Measurements from ENCODE around the gene EPDR1. TPM values are rescaled to one million over a fixed set of nuclear protein-coding genes. Genes with fewer than 3 reads are reported as not detected.

The EPDR1 gene
- total RNA-seq, 1 experiment from 2014 or later = 5.3 TPM

DNA sequence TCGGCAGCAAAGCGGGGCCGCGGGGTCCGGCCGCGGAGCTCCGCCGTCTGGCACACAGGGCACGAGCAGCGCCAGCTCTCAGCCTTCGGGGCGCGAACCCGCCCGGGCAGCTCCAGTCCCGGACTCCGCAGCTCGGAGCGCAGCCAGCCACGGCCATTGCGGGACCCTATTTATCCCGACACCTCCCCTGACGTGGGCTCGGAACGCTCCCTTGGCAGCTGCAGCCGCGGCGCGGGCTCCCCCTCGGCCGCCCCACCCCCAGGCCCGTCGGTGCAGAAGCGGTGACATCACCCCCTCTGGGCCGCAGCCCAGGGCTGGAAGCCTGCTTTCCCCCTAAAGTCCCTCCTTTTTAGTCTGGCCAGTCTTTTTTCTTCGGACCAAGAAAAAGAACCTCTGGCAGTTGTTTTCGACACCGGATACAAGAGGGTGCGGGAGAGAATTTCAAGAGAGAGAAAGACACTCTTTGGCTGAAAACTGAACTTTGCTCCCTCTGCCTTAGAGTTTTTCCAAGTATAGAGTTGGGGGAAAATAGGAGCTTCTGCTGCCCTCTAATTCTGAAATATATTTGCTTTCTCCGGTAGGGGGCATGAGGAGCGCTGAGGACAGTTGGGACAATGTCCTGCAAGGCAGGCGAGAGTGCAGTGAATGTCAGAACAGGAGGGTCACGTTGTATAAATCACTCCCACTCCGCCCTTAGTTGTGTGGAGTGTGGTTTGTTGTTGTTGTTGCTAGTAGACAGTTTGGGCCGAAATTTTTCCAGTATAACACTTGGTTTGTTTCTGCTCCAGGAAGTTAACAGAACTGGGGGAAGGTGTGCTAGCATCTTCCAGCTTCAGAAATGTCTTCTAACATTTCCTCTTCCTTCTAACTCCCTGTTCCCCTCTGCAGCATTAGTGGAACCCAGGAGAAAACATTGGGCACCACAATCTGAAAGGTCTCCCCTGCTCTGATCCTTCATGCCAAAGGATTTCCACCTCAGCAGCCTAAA, 3.5 kb upstream of the EPDR1 start, which contains the start of gene SFRP4:
TSS of gene SFRP4 (minus strand) at position 145 of the 988 bp plus-strand sequence. CDS start 280 bp downstream, outside the sequence.
- no peak within 1 kb of the TSS for H3K4ac ChIP-seq (ENCODE audit: low read depth, low read length)
- no peak within 1 kb of the TSS for H2BK5ac ChIP-seq (ENCODE audit: insufficient read length, low read length)
- no peak within 1 kb of the TSS for H4K5ac ChIP-seq (ENCODE audit: insufficient read length, low read depth, low read length)
- H3K9ac ChIP-seq (ENCODE audit: extremely low read depth, insufficient read length, low read length) = no peak within 1 kb of the TSS
- no peak within 1 kb of the TSS for H2BK120ac ChIP-seq (ENCODE audit: low read depth, low read length, poor library complexity, severe bottlenecking)
- no peaks in the 10 kb centered on the region for H3K9me3 Mint-ChIP-seq
- peak within 1 kb of the TSS; percentile 63 to 82 for H3K4me3 Mint-ChIP-seq
- H3K4me2 ChIP-seq (ENCODE audit: insufficient read depth, insufficient read length, low read length) = peak within 1 kb of the TSS; percentile 35
- H3K27ac Mint-ChIP-seq = no peak within 1 kb of the TSS
- no peaks in the 10 kb centered on the region for H3K4me1 ChIP-seq (ENCODE audit: insufficient read depth, low read length)
- H3K79me1 ChIP-seq (ENCODE audit: insufficient read depth, low read depth, low read length, poor library complexity, severe bottlenecking) = no peaks in the 10 kb centered on the region
- no peak within 1 kb of the TSS for H4K91ac ChIP-seq (ENCODE audit: insufficient read length, low read depth, low read length)
- no peak within 1 kb of the TSS for H2AFZ ChIP-seq (ENCODE audit: low read length)
- H3K23me2 ChIP-seq (ENCODE audit: insufficient read length, low read depth, low read length, poor library complexity, severe bottlenecking) = peaks cover 20% of the 10 kb centered on the region
- no peak within 1 kb of the TSS for H3K23ac ChIP-seq (ENCODE audit: insufficient read length, low read depth, low read length)
- H2AK5ac ChIP-seq (ENCODE audit: insufficient read length, low read length) = no peak within 1 kb of the TSS
- H3K27me3 ChIP-seq (ENCODE audit: insufficient read depth, low read length) = peaks cover 12% of the 10 kb centered on the region; the same call in 1 of the 2 replicates
- no peak within 1 kb of the TSS for H2BK20ac ChIP-seq (ENCODE audit: low read depth, low read length, poor library complexity, severe bottlenecking)
- no peak within 1 kb of the TSS for H2BK12ac ChIP-seq (ENCODE audit: insufficient read length, low read depth, low read length)
- H4K20me1 ChIP-seq (ENCODE audit: control insufficient read depth, insufficient read depth, insufficient read length) = no peaks in the 10 kb centered on the region
- H3T11ph ChIP-seq (ENCODE audit: low read length) = no peak within 1 kb of the TSS
- no CpG with 5 or more reads among the region's 46 CpGs for WGBS (ENCODE audit: extremely low coverage, insufficient read length, low lambda C conversion rate)
- no peaks in the 10 kb centered on the region for H3K79me2 ChIP-seq (ENCODE audit: insufficient read depth, low read length)
- no peaks in the 10 kb centered on the region for H3K9me3 ChIP-seq (ENCODE audit: control insufficient read depth, low read depth, low read length)
- H3K27ac ChIP-seq (ENCODE audit: insufficient read length, low read depth, low read length) = no peak within 1 kb of the TSS
- TF ChIP-seq CTCF (conservative IDR thresholded peaks at IDR 0.05) = peak; percentile 78
- H3K36me3 Mint-ChIP-seq (ENCODE audit: insufficient read depth in 1 of 3, low read depth in 3 of 3) = no peaks in the 10 kb centered on the region
- H2BK15ac ChIP-seq (ENCODE audit: low read depth, low read length) = no peak within 1 kb of the TSS
- no peak within 1 kb of the TSS for H3K56ac ChIP-seq (ENCODE audit: insufficient read length, low read depth, low read length)
- H3K27me3 Mint-ChIP-seq (ENCODE audit: low read depth) = peaks cover 79% of the 10 kb centered on the region
- H4K8ac ChIP-seq (replicated peaks; ENCODE audit: insufficient read length, low read depth, low read length) = no peak within 1 kb of the TSS
- H3K4me1 Mint-ChIP-seq = peaks cover 15 to 20% of the 10 kb centered on the region in 2 experiments
- DNase-seq = peak; percentile 67
- H3K18ac ChIP-seq (ENCODE audit: insufficient read length, low read depth, low read length) = no peak within 1 kb of the TSS
- H3K14ac ChIP-seq (ENCODE audit: insufficient read depth, low read length) = no peak within 1 kb of the TSS

All from H9 (cell line).